HepG2 (cell line): Measurements from ENCODE around the gene VTN. TPM values are rescaled to one million over a fixed set of nuclear protein-coding genes. Genes with fewer than 3 reads are reported as not detected.
A peak's percentile ranks its signal among the peaks of the same experiment; 100 is the strongest.

Experiments
- DBP ChIP-seq: sonication (generic); formaldehyde crosslinking; IDR thresholded peaks from 2 replicates; pipeline ENCODE4 v1.4.0; 2020; ENCODE audit warnings: missing genetic modification reagents; ENCODE audit errors: not compliant biosample characterization
- FOXO1 ChIP-seq: sonication (generic); formaldehyde crosslinking; IDR thresholded peaks from 2 replicates; pipeline ENCODE4 v1.4.0; 2020; ENCODE audit warnings: missing genetic modification reagents
- NAIF1 ChIP-seq: sonication (generic); formaldehyde crosslinking; IDR thresholded peaks from 2 replicates; pipeline ENCODE4 v1.5.0; 2020; ENCODE audit warnings: mild to moderate bottlenecking, missing genetic modification reagents, borderline replicate concordance
- NFAT5 ChIP-seq: sonication (generic); formaldehyde crosslinking; IDR thresholded peaks from 2 replicates; pipeline ENCODE4 v1.4.0; 2020; ENCODE audit warnings: missing genetic modification reagents
- SKI ChIP-seq: fragments of 450-650 bp; IDR thresholded peaks from one replicate; pipeline ENCODE4 v1.6.1; 2018; ENCODE audit warnings: mild to moderate bottlenecking; ENCODE audit not compliant: partially characterized antibody
- SP1 ChIP-seq, 2 experiments: fragments of 450-650 bp in 1 of 2; sonication (generic) in 1 of 2; formaldehyde crosslinking in 1 of 2; IDR thresholded peaks; 2 replicates each; pipeline versions ENCODE4 v1.4.0 to v1.6.1; 2016 to 2020; ENCODE audit warnings: missing genetic modification reagents in 1 of 2
- SP2 ChIP-seq: sonication (generic); formaldehyde crosslinking; IDR thresholded peaks from 2 replicates; pipeline ENCODE4 v1.5.1; 2020; ENCODE audit warnings: mild to moderate bottlenecking, missing genetic modification reagents
- TFE3 ChIP-seq: IDR thresholded peaks from 2 replicates; pipeline ENCODE4 v1.6.1; 2016
- THAP9 ChIP-seq: sonication (generic); formaldehyde crosslinking; IDR thresholded peaks from 2 replicates; pipeline ENCODE4; 2020; ENCODE audit warnings: missing genetic modification reagents, mild to moderate bottlenecking, borderline replicate concordance
- ZBTB1 ChIP-seq: sonication (generic); formaldehyde crosslinking; IDR thresholded peaks from 2 replicates; pipeline ENCODE4 v1.4.0; 2020; ENCODE audit warnings: missing genetic modification reagents, borderline replicate concordance
- ZNF562 ChIP-seq: sonication (generic); formaldehyde crosslinking; IDR thresholded peaks from 2 replicates; pipeline ENCODE4 v1.8.0; 2022; ENCODE audit warnings: missing genetic modification reagents, borderline replicate concordance
- ZSCAN30 ChIP-seq: sonication (generic); formaldehyde crosslinking; IDR thresholded peaks from 2 replicates; pipeline ENCODE4 v1.5.0; 2020; ENCODE audit warnings: mild to moderate bottlenecking, missing genetic modification reagents
- ZSCAN5A ChIP-seq: sonication (generic); formaldehyde crosslinking; IDR thresholded peaks from 2 replicates; pipeline ENCODE4 v1.8.0; 2022; ENCODE audit warnings: mild to moderate bottlenecking, missing genetic modification reagents, borderline replicate concordance
- ZZZ3 ChIP-seq: sonication (generic); formaldehyde crosslinking; IDR thresholded peaks from 2 replicates; pipeline ENCODE4 v1.4.0; 2020; ENCODE audit warnings: missing genetic modification reagents, mild to moderate bottlenecking, borderline replicate concordance
- polyA plus RNA-seq, 8 experiments: library from polyadenylated mRNA; depleted of rRNA in 3 of 8; stranded (reverse) in 7 of 8; unstranded in 1 of 8; fragments of >200 nt; fragmentation: Illumina TruSeq in 4 of 8; extraction: Trizol in 4 of 8; gene quantifications; 2 replicates each; pipeline versions ENCODE4 v1.2.1 to v1.2.3, GENCODE V29; 2011 to 2016; ENCODE audit warnings: low read depth in 4 of 8, missing spikeins in 1 of 8, mixed read lengths in 1 of 8; ENCODE audit not compliant: insufficient read depth in 1 of 8
- total RNA-seq, 5 experiments: library from RNA; depleted of rRNA; stranded (reverse); fragments of >200 nt; fragmentation: Illumina TruSeq; extraction: Trizol; gene quantifications; 2 replicates each; pipeline ENCODE4 v1.2.3, GENCODE V29; 2016; ENCODE audit warnings: low read depth in 1 of 5

The VTN gene
- total and polyA plus RNA-seq, 2 of the 13 experiments (the other 11 are each of a cell fraction or from before 2014, with no cell fraction given), result 108 to 131 TPM

- TF ChIP-seq THAP9 (CRISPR knock-in tag), result peak; percentile 70; the same call in 1 of the 2 replicates
- TF ChIP-seq ZZZ3, result peak; percentile 83; the same call in 1 of the 2 replicates
- TF ChIP-seq FOXO1 (CRISPR knock-in tag), result peak; percentile 76
- TF ChIP-seq NAIF1, result peak; percentile 34; the same call in 1 of the 2 replicates
- no peak for TF ChIP-seq ZSCAN30 (CRISPR knock-in tag)
- TF ChIP-seq ZNF562 (CRISPR knock-in tag), result no peak
- TF ChIP-seq SKI, result peak; percentile 51
- TF ChIP-seq ZBTB1 (CRISPR knock-in tag), result no peak
- peak; percentile 85 for TF ChIP-seq SP2 (CRISPR knock-in tag)
- TF ChIP-seq NFAT5 (CRISPR knock-in tag), result 0 out of 2 replicates have a peak, but pooled peaks have one; percentile 34
- peak; percentile 83; the same call in 1 of the 2 replicates for TF ChIP-seq ZSCAN5A (CRISPR knock-in tag)
- TF ChIP-seq SP1 (IDR thresholded peaks at IDR 0.05), result no peak
- peak; percentile 82 for TF ChIP-seq SP1 (CRISPR knock-in tag; IDR thresholded peaks at IDR 0.05)
- TF ChIP-seq TFE3 (CRISPR knock-in tag), result peak; percentile 81; the same call in 1 of the 2 replicates
- TF ChIP-seq DBP, result peak; percentile 67
These were observed 12.8 kb downstream of the VTN start, which contains the start of gene POLDIP2 (continued) for GRCh38 chr17:28357061-28357900.
